HepG2 (cell line): ENCODE data around the gene COPB2. TPM values are rescaled to one million over a fixed set of nuclear protein-coding genes. Genes with fewer than 3 reads are reported as not detected.

ENCODE experiments used
- AGO2 ChIP-seq: fragments of 200-400 bp; formaldehyde crosslinking; optimal IDR thresholded peaks from 2 replicates; pipeline ENCODE3; 2017; ENCODE audit warnings: mild to moderate bottlenecking, low read depth, low read length, moderate library complexity
- ELF3 ChIP-seq: IDR thresholded peaks from 2 replicates; pipeline ENCODE4 v1.6.1; 2016; ENCODE audit warnings: missing genetic modification reagents, missing compliant biosample characterization
- NFE2L1 ChIP-seq: sonication (generic); formaldehyde crosslinking; IDR thresholded peaks from 2 replicates; pipeline ENCODE4 v1.4.0; 2020; ENCODE audit warnings: missing genetic modification reagents, mild to moderate bottlenecking, borderline replicate concordance
- PHF21A ChIP-seq: sonication (generic); formaldehyde crosslinking; IDR thresholded peaks from 2 replicates; pipeline ENCODE4 v1.5.0; 2020; ENCODE audit warnings: mild to moderate bottlenecking, missing genetic modification reagents
- RBM22 ChIP-seq: fragments of 200-400 bp; formaldehyde crosslinking; optimal IDR thresholded peaks from 2 replicates; pipeline ENCODE3; 2017; ENCODE audit warnings: mild to moderate bottlenecking, low read length, moderate library complexity
- SOX6 ChIP-seq, 2 experiments: fragments of 450-650 bp in 1 of 2; sonication (generic) in 1 of 2; formaldehyde crosslinking in 1 of 2; IDR thresholded peaks; 2 replicates each; pipeline versions ENCODE4 v1.4.0 to v1.6.1; 2017 to 2020; ENCODE audit warnings: antibody characterized with exemption in 1 of 2, mild to moderate bottlenecking in 1 of 2, missing genetic modification reagents in 1 of 2
- SUZ12 ChIP-seq: fragments of 150-350 bp; IDR thresholded peaks from 2 replicates; pipeline ENCODE4 v1.6.1; 2014; ENCODE audit warnings: low read depth, low read length
- THAP11 ChIP-seq: IDR thresholded peaks from 2 replicates; pipeline ENCODE4 v1.6.1; 2016; ENCODE audit warnings: missing biosample characterization, missing genetic modification reagents
- TSC22D2 ChIP-seq: sonication (generic); formaldehyde crosslinking; IDR thresholded peaks from 2 replicates; pipeline ENCODE4 v1.5.1; 2020; ENCODE audit warnings: missing genetic modification reagents, mild to moderate bottlenecking, borderline replicate concordance
- ZNF142 ChIP-seq: sonication (generic); formaldehyde crosslinking; IDR thresholded peaks from 2 replicates; pipeline ENCODE4 v1.4.0; 2020; ENCODE audit warnings: missing genetic modification reagents
- ZNF234 ChIP-seq: sonication (generic); formaldehyde crosslinking; conservative IDR thresholded peaks from 2 replicates; pipeline ENCODE4 v1.5.1; 2020; ENCODE audit warnings: mild to moderate bottlenecking, missing genetic modification reagents
- ZNF543 ChIP-seq: sonication (generic); formaldehyde crosslinking; IDR thresholded peaks from 2 replicates; pipeline ENCODE4 v1.4.0; 2020; ENCODE audit warnings: mild to moderate bottlenecking, missing genetic modification reagents
- ZNF780A ChIP-seq: sonication (generic); formaldehyde crosslinking; IDR thresholded peaks from 2 replicates; pipeline ENCODE4 v1.8.0; 2022; ENCODE audit warnings: mild to moderate bottlenecking, missing genetic modification reagents, moderate library complexity
- ZNF788 ChIP-seq: sonication (generic); formaldehyde crosslinking; IDR thresholded peaks from 2 replicates; pipeline ENCODE4 v1.5.0; 2020; ENCODE audit warnings: mild to moderate bottlenecking, missing genetic modification reagents, borderline replicate concordance
- ZSCAN21 ChIP-seq: sonication (generic); formaldehyde crosslinking; IDR thresholded peaks from 2 replicates; pipeline ENCODE4 v1.8.0; 2022; ENCODE audit warnings: mild to moderate bottlenecking, missing genetic modification reagents, moderate library complexity, borderline replicate concordance
- polyA plus RNA-seq, 8 experiments: library from polyadenylated mRNA; depleted of rRNA in 3 of 8; stranded (reverse) in 7 of 8; unstranded in 1 of 8; fragments of >200 nt; fragmentation: Illumina TruSeq in 4 of 8; extraction: Trizol in 4 of 8; gene quantifications; 2 replicates each; pipeline versions ENCODE4 v1.2.1 to v1.2.3, GENCODE V29; 2011 to 2016; ENCODE audit warnings: low read depth in 4 of 8, missing spikeins in 1 of 8, mixed read lengths in 1 of 8; ENCODE audit not compliant: insufficient read depth in 1 of 8
- total RNA-seq, 5 experiments: library from RNA; depleted of rRNA; stranded (reverse); fragments of >200 nt; fragmentation: Illumina TruSeq; extraction: Trizol; gene quantifications; 2 replicates each; pipeline ENCODE4 v1.2.3, GENCODE V29; 2016; ENCODE audit warnings: low read depth in 1 of 5
- TF ChIP-seq, protein P1 (sequence below): sonication (generic); formaldehyde crosslinking; IDR thresholded peaks from 2 replicates; pipeline ENCODE4 v1.4.0; 2020; ENCODE audit warnings: missing genetic modification reagents, borderline replicate concordance

The COPB2 gene
- total and polyA plus RNA-seq, 2 of the 13 experiments (the other 11 are each of a cell fraction or from before 2014, with no cell fraction given): 83.3 to 217 TPM

- no peak for TF ChIP-seq ZNF142 (CRISPR knock-in tag)
- peak; percentile 38; the same call in 1 of the 2 replicates for TF ChIP-seq TSC22D2 (CRISPR knock-in tag)
- TF ChIP-seq RBM22: peak; percentile 60
- TF ChIP-seq ZNF543 (CRISPR knock-in tag): no peak
- no peak for TF ChIP-seq NFE2L1 (CRISPR knock-in tag)
- TF ChIP-seq THAP11 (CRISPR knock-in tag): peak; percentile 89
- TF ChIP-seq ELF3 (CRISPR knock-in tag): peak; percentile 90
- TF ChIP-seq ZSCAN21: peak; percentile 73
- TF ChIP-seq PHF21A: no peak
- no peak for TF ChIP-seq ZNF780A (CRISPR knock-in tag)
- TF ChIP-seq SUZ12: no peak
- no peak for TF ChIP-seq AGO2
- TF ChIP-seq ZNF234 (CRISPR knock-in tag): no peak
- TF ChIP-seq, protein P1, sequence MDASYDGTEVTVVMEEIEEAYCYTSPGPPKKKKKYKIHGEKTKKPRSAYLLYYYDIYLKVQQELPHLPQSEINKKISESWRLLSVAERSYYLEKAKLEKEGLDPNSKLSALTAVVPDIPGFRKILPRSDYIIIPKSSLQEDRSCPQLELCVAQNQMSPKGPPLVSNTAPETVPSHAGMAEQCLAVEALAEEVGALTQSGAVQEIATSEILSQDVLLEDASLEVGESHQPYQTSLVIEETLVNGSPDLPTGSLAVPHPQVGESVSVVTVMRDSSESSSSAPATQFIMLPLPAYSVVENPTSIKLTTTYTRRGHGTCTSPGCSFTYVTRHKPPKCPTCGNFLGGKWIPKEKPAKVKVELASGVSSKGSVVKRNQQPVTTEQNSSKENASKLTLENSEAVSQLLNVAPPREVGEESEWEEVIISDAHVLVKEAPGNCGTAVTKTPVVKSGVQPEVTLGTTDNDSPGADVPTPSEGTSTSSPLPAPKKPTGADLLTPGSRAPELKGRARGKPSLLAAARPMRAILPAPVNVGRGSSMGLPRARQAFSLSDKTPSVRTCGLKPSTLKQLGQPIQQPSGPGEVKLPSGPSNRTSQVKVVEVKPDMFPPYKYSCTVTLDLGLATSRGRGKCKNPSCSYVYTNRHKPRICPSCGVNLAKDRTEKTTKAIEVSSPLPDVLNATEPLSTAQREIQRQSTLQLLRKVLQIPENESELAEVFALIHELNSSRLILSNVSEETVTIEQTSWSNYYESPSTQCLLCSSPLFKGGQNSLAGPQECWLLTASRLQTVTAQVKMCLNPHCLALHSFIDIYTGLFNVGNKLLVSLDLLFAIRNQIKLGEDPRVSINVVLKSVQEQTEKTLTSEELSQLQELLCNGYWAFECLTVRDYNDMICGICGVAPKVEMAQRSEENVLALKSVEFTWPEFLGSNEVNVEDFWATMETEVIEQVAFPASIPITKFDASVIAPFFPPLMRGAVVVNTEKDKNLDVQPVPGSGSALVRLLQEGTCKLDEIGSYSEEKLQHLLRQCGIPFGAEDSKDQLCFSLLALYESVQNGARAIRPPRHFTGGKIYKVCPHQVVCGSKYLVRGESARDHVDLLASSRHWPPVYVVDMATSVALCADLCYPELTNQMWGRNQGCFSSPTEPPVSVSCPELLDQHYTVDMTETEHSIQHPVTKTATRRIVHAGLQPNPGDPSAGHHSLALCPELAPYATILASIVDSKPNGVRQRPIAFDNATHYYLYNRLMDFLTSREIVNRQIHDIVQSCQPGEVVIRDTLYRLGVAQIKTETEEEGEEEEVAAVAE (CRISPR knock-in tag): peak; percentile 23; the same call in 1 of the 2 replicates
- TF ChIP-seq SOX6 (IDR thresholded peaks at IDR 0.05): no peak
- peak; percentile 25 for TF ChIP-seq SOX6 (CRISPR knock-in tag; IDR thresholded peaks at IDR 0.05)
- no peak for TF ChIP-seq ZNF788
Observed at GRCh38 chr3:139389552-139390368, at the start of gene COPB2 (continued).
